Panc1 (cell line): ENCODE measurements around the gene SGIP1.

Experiments used
- CTCF ChIP-seq: fragments of 450-650 bp; IDR thresholded peaks from 2 replicates; pipeline ENCODE4 v1.5.1; 2017; ENCODE audit warnings: mild to moderate bottlenecking
- POLR2AphosphoS5 ChIP-seq: IDR thresholded peaks from 2 replicates; pipeline ENCODE4 v1.6.1; 2012; ENCODE audit warnings: mild to moderate bottlenecking, low read depth, low read length, moderate library complexity
- SIN3A ChIP-seq: IDR thresholded peaks from 2 replicates; pipeline ENCODE4 v1.6.1; 2012; ENCODE audit warnings: low read depth, mild to moderate bottlenecking, low read length, moderate library complexity, borderline replicate concordance; ENCODE audit not compliant: insufficient read depth
- TCF7L2 ChIP-seq: IDR thresholded peaks from 2 replicates; pipeline ENCODE4 v1.6.1; 2011; ENCODE audit warnings: mild to moderate bottlenecking, low read depth, low read length, inconsistent platforms
- TF ChIP-seq, protein P1 (sequence below), 2 experiments: IDR thresholded peaks; 2 replicates each; pipeline ENCODE4 v1.6.1; 2011 to 2012; ENCODE audit warnings: low read depth in 2 of 2, control low read depth in 1 of 2, low read length in 1 of 2, mild to moderate bottlenecking in 1 of 2, moderate library complexity in 1 of 2; ENCODE audit not compliant: insufficient read depth in 1 of 2

DNA sequence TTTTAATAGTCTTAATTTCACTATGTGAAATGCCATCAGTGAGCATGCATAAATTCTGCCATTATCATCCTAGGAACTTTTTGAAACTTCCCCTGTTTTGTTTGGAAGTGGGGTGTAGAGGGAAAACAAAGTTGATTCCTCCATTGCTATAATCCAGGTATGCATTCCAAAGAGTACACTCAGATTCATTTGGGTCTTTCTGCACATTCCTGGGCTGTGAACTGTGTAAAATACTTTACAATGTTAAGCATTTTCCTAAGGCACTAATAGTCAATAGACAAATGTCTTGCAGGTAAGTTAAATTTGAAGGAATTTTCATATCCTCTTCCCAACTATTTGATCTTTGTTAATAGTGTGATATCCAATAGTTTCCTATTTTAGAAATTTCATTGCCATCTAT, 36.2 kb downstream of the SGIP1 start:
- TF ChIP-seq CTCF: no peak
- no peak for TF ChIP-seq POLR2AphosphoS5
- no peak for TF ChIP-seq SIN3A
- TF ChIP-seq, protein P1, sequence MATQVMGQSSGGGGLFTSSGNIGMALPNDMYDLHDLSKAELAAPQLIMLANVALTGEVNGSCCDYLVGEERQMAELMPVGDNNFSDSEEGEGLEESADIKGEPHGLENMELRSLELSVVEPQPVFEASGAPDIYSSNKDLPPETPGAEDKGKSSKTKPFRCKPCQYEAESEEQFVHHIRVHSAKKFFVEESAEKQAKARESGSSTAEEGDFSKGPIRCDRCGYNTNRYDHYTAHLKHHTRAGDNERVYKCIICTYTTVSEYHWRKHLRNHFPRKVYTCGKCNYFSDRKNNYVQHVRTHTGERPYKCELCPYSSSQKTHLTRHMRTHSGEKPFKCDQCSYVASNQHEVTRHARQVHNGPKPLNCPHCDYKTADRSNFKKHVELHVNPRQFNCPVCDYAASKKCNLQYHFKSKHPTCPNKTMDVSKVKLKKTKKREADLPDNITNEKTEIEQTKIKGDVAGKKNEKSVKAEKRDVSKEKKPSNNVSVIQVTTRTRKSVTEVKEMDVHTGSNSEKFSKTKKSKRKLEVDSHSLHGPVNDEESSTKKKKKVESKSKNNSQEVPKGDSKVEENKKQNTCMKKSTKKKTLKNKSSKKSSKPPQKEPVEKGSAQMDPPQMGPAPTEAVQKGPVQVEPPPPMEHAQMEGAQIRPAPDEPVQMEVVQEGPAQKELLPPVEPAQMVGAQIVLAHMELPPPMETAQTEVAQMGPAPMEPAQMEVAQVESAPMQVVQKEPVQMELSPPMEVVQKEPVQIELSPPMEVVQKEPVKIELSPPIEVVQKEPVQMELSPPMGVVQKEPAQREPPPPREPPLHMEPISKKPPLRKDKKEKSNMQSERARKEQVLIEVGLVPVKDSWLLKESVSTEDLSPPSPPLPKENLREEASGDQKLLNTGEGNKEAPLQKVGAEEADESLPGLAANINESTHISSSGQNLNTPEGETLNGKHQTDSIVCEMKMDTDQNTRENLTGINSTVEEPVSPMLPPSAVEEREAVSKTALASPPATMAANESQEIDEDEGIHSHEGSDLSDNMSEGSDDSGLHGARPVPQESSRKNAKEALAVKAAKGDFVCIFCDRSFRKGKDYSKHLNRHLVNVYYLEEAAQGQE (IDR thresholded peaks at IDR 0.05; ENCODE audit: insufficient read depth in 1 of 2, low read depth in 2 of 2, low read length in 1 of 2): no peak
- no peak for TF ChIP-seq TCF7L2
